K562 (cell line): Measurements from ENCODE around the gene EVL. TPM values are rescaled to one million over a fixed set of nuclear protein-coding genes. Genes with fewer than 3 reads are reported as not detected.

ENCODE experiments used
- ATAC-seq: fragments of 200-7000 bp; cut with Tn5 transposase; 3 replicates; pipeline ENCODE4 v1.9.1; 2020; ENCODE audit warnings: moderate library complexity
- BruUV-seq: library from RNA; stranded (reverse); fragments of 400-500 nt; replicated peaks from 2 replicates; lab custom pipeline; 2021; lab: Mats Ljungman, UMichigan
- CTCF ChIA-PET: fragments of 300-600 bp; formaldehyde crosslinking; extraction: SDS; loops from one replicate; lab custom pipeline; 2021; ENCODE audit warnings: low intra/inter-chr PET ratio; lab: Yijun Ruan, JAX
- POLR2A ChIA-PET: fragments of 300-600, 350-650 bp; sonication (Branson Sonifier 250); formaldehyde crosslinking; extraction: SDS; loops from one replicate; lab custom pipeline; 2021; ENCODE audit warnings: antibody characterized with exemption, inconsistent platforms; lab: Yijun Ruan, JAX
- DNase-seq, 4 experiments: peaks; one replicate each; pipeline versions ENCODE4 v3.0.0 to v3.0.0-alpha.2; 2011 to 2018; ENCODE audit warnings: low spot score in 3 of 4, mixed read lengths in 3 of 4; ENCODE audit errors: extremely low read depth in 1 of 4
- FAIRE-seq: peaks from 2 replicates; lab custom pipeline; 2011; peaks lifted over from hg19 to GRCh38; lab: Jason Lieb, UNC
- H2AFZ ChIP-seq: 2 replicates; pipeline ENCODE4 v1.6.0; 2011; ENCODE audit warnings: low read depth, low read length, control low read depth, inconsistent platforms
- H3K27ac ChIP-seq: fragments of 200-600 bp; 3 replicates; pipeline ENCODE4 v1.8.0; 2011; ENCODE audit warnings: low read depth, mild to moderate bottlenecking, control low read depth, inconsistent platforms, low read length, moderate library complexity, mixed read lengths; ENCODE audit errors: extremely low read depth
- H3K27me3 ChIP-seq, 2 experiments: fragments of 300-600 bp in 1 of 2; 2 replicates in 1 of 2; 3 replicates in 1 of 2; pipeline versions ENCODE4 v1.6.0 to v1.8.0; 2011; ENCODE audit warnings: inconsistent platforms in 2 of 2, low read length in 2 of 2, mild to moderate bottlenecking in 1 of 2, mixed read lengths in 1 of 2, moderate library complexity in 1 of 2; ENCODE audit not compliant: control insufficient read depth in 2 of 2, insufficient read depth in 2 of 2
- H3K36me3 ChIP-seq: fragments of 300-600 bp; 3 replicates; pipeline ENCODE4 v1.8.0; 2011; ENCODE audit warnings: mild to moderate bottlenecking, low read length, inconsistent platforms; ENCODE audit not compliant: control insufficient read depth, insufficient read depth
- H3K4me1 ChIP-seq, 2 experiments: fragments of 200-600 bp in 1 of 2; replicated peaks in 1 of 2; 2 replicates in 1 of 2; 3 replicates in 1 of 2; pipeline versions ENCODE4 v1.5.1 to v1.8.0; 2011; ENCODE audit warnings: inconsistent platforms in 2 of 2, low read length in 2 of 2, mild to moderate bottlenecking in 1 of 2, mixed read lengths in 1 of 2, moderate library complexity in 1 of 2; ENCODE audit not compliant: control insufficient read depth in 2 of 2, insufficient read depth in 2 of 2
- H3K4me2 ChIP-seq: 2 replicates; pipeline ENCODE4 v1.6.1; 2011; ENCODE audit warnings: low read length, control low read depth, inconsistent platforms, mixed read lengths; ENCODE audit not compliant: insufficient read depth
- H3K4me3 ChIP-seq: fragments of 200-600 bp; sonication (generic), shearing (Covaris generic); 2 replicates; pipeline ENCODE4 v1.5.1; 2016; ENCODE audit warnings: control low read depth, inconsistent platforms
- H3K79me2 ChIP-seq: fragments of 200-600 bp; 3 replicates; pipeline ENCODE4 v1.8.0; 2011; ENCODE audit warnings: low read length, inconsistent platforms; ENCODE audit not compliant: control insufficient read depth, insufficient read depth
- H3K9ac ChIP-seq, 2 experiments: 2 replicates each; pipeline versions ENCODE4 v1.6.0 to v1.6.1; 2011; ENCODE audit warnings: low read depth in 2 of 2, low read length in 2 of 2, control low read depth in 1 of 2, inconsistent platforms in 1 of 2, mild to moderate bottlenecking in 1 of 2, mixed read lengths in 1 of 2; ENCODE audit not compliant: insufficient read depth in 1 of 2
- H3K9me1 ChIP-seq: one replicate; pipeline ENCODE4 v1.6.0; 2011; ENCODE audit warnings: inconsistent platforms, mild to moderate bottlenecking, low read length, moderate library complexity; ENCODE audit not compliant: control insufficient read depth, insufficient read depth
- H3K9me3 ChIP-seq: replicated peaks from 2 replicates; pipeline ENCODE4 v1.5.1; 2011; ENCODE audit warnings: low read depth, low read length, inconsistent platforms; ENCODE audit not compliant: control insufficient read depth, insufficient read depth
- H4K20me1 ChIP-seq: replicated peaks from 2 replicates; pipeline ENCODE4 v1.6.1; 2011; ENCODE audit warnings: low read length, inconsistent platforms, mixed read lengths; ENCODE audit not compliant: control insufficient read depth, insufficient read depth
- DEAF1 ChIP-seq: fragments of 450-650 bp; formaldehyde crosslinking; IDR thresholded peaks from 2 replicates; pipeline ENCODE4 v1.4.0; 2020; ENCODE audit warnings: mild to moderate bottlenecking, moderate library complexity
- ERF ChIP-seq: fragments of 450-650 bp; formaldehyde crosslinking; IDR thresholded peaks from 2 replicates; pipeline ENCODE4 v1.4.0; 2020; ENCODE audit warnings: mild to moderate bottlenecking, mixed read lengths
- FOXM1 ChIP-seq, 2 experiments: fragments of 450-650 bp in 1 of 2; sonication (generic) in 1 of 2; formaldehyde crosslinking in 1 of 2; IDR thresholded peaks; 2 replicates each; pipeline versions ENCODE4 v1.6.1 to v1.9.0; 2017 to 2022; ENCODE audit warnings: low read depth in 2 of 2, mild to moderate bottlenecking in 2 of 2, missing genetic modification reagents in 1 of 2, moderate library complexity in 1 of 2
- HNRNPUL1 ChIP-seq: fragments of 200-400 bp; formaldehyde crosslinking; IDR thresholded peaks from 2 replicates; pipeline ENCODE4 v1.6.1; 2017; ENCODE audit warnings: low read length
- KDM1A ChIP-seq, 2 experiments: fragments of 450-650 bp; IDR thresholded peaks; 2 replicates each; pipeline ENCODE4 v1.6.1; 2016; ENCODE audit warnings: mild to moderate bottlenecking in 2 of 2
- KLF16 ChIP-seq: IDR thresholded peaks from 2 replicates; pipeline ENCODE4 v1.6.1; 2016; ENCODE audit warnings: antibody characterized with exemption
- MED1 ChIP-seq: sonication (generic); formaldehyde crosslinking; IDR thresholded peaks from 2 replicates; pipeline ENCODE4 v1.8.1; 2023; ENCODE audit warnings: missing genetic modification reagents, borderline replicate concordance
- MIER1 ChIP-seq: fragments of 450-650 bp; IDR thresholded peaks from 2 replicates; pipeline ENCODE4 v1.6.1; 2016; ENCODE audit warnings: antibody characterized with exemption, mild to moderate bottlenecking, low read depth
- SAFB ChIP-seq: fragments of 200-400 bp; formaldehyde crosslinking; IDR thresholded peaks from 2 replicates; pipeline ENCODE4 v1.6.1; 2017; ENCODE audit warnings: low read depth, low read length, borderline replicate concordance
- SLC30A9 ChIP-seq: fragments of 250-450 bp; sonication (Bioruptor Pico); IDR thresholded peaks from 2 replicates; pipeline ENCODE4 v1.8.0; 2022; ENCODE audit warnings: mild to moderate bottlenecking, moderate library complexity
- SNRNP70 ChIP-seq: fragments of 200-400 bp; formaldehyde crosslinking; optimal IDR thresholded peaks from 2 replicates; pipeline ENCODE3; 2017; ENCODE audit warnings: low read depth, low read length
- SP1 ChIP-seq: sonication (generic); formaldehyde crosslinking; IDR thresholded peaks from 2 replicates; pipeline ENCODE4 v1.8.1; 2022; ENCODE audit warnings: mild to moderate bottlenecking, missing genetic modification reagents
- TAF9B ChIP-seq: fragments of 450-650 bp; IDR thresholded peaks from 2 replicates; pipeline ENCODE4 v1.6.1; 2018; ENCODE audit warnings: mild to moderate bottlenecking; ENCODE audit not compliant: partially characterized antibody
- TBP ChIP-seq: optimal IDR thresholded peaks from 2 replicates; pipeline ENCODE3; 2011; ENCODE audit warnings: low read depth, low read length, improper control_type of control experiment
- TCF15 ChIP-seq: fragments of 250-450 bp; sonication (Bioruptor Pico); IDR thresholded peaks from 2 replicates; pipeline ENCODE4 v1.8.0; 2022; ENCODE audit warnings: moderate library complexity, mild to moderate bottlenecking, inconsistent platforms
- ZC3H4 ChIP-seq: sonication (generic); formaldehyde crosslinking; IDR thresholded peaks from 2 replicates; pipeline ENCODE4 v1.9.0; 2021; ENCODE audit warnings: missing genetic modification reagents, borderline replicate concordance
- ZNF639 ChIP-seq, 2 experiments: fragments of 200-800 bp in 1 of 2; sonication (Bioruptor generic) in 1 of 2; sonication (generic) in 1 of 2; formaldehyde crosslinking in 1 of 2; IDR thresholded peaks in 1 of 2; conservative IDR thresholded peaks in 1 of 2; 2 replicates each; pipeline versions ENCODE4 v1.5.0 to v1.6.1; 2016 to 2020; ENCODE audit warnings: missing compliant biosample characterization in 1 of 2, missing genetic modification characterization in 1 of 2, missing genetic modification reagents in 1 of 2
- WGBS: fragments of 100-300 bp; shearing (Covaris generic); methylation state at CpG from one replicate; pipeline ENCODE4 v1.1.6; 2016; ENCODE audit warnings: low coverage, mixed read lengths; ENCODE audit not compliant: insufficient coverage; ENCODE audit errors: missing lambda C conversion rate; 5-methylcytosine and 5-hydroxymethylcytosine counted together
- in situ Hi-C: fragments of 300-500 bp; cut with MboI; formaldehyde crosslinking; loops from 4 replicates; pipeline ENCODE4 v1.15.0; 2018; ENCODE audit warnings: inconsistent platforms, mixed read lengths
- intact Hi-C: fragments of 100-400 bp; cut with micrococcal nuclease; formaldehyde crosslinking; loops from 2 replicates; pipeline ENCODE4 v1.14.2; 2022
- polyA plus RNA-seq, 8 experiments: library from polyadenylated mRNA; depleted of rRNA in 4 of 8; stranded (reverse) in 5 of 8; unstranded in 3 of 8; fragments of >200 nt; fragmentation: Nextera tagmentation in 2 of 8; fragmentation: Illumina TruSeq in 1 of 8; extraction: Ambion mirVana in 2 of 8; extraction: Trizol in 1 of 8; gene quantifications; 2 replicates each; pipeline versions ENCODE4 v1.2.1 to v1.2.3, GENCODE V29; 2011 to 2014; ENCODE audit warnings: inconsistent platforms in 1 of 8, missing spikeins in 1 of 8
- total RNA-seq, 7 experiments: library from RNA; depleted of rRNA in 6 of 7; stranded (reverse); fragments of >200 nt in 6 of 7; fragmentation: Illumina TruSeq in 2 of 7; extraction: Trizol in 2 of 7; gene quantifications; 2 replicates each; pipeline versions ENCODE4 v1.2.1 to v1.2.3, GENCODE V29; 2011 to 2021; ENCODE audit warnings: low replicate concordance in 1 of 7
- TF ChIP-seq, protein P1 (sequence below): fragments of 450-650 bp; IDR thresholded peaks from one replicate; pipeline ENCODE4 v1.6.1; 2018; ENCODE audit warnings: mild to moderate bottlenecking, moderate library complexity; ENCODE audit not compliant: partially characterized antibody

The EVL gene
- total and polyA plus RNA-seq, 9 of the 15 experiments (the other 6 are each of a cell fraction or from before 2014, with no cell fraction given): 2.9 to 43.4 (median 23.9) TPM

DNA sequence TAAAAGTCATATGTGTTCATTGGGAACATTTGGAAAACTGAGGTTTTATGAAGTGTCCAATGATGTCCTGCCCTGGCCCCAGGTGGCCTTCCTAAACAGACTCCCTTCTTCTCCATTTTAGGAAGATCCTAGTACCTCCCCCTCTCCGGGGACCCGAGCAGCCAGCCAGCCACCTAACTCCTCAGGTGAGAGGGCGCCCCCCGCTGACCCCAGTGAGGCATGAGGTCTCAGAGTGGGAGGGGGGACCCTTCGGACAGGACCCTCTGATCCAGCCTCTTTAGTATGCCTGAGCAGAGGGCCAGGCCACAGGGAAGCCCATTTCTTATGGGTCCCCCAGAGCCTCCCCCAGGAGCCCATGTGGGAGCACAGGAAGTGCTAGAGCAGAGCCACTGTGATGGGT is 70.6 kb downstream of the EVL start (continued):
- TF ChIP-seq TCF15 (CRISPR knock-in tag) (no peak), MED1 (CRISPR knock-in tag) (no peak), ERF (CRISPR knock-in tag) (no peak)
- TF ChIP-seq, protein P1, sequence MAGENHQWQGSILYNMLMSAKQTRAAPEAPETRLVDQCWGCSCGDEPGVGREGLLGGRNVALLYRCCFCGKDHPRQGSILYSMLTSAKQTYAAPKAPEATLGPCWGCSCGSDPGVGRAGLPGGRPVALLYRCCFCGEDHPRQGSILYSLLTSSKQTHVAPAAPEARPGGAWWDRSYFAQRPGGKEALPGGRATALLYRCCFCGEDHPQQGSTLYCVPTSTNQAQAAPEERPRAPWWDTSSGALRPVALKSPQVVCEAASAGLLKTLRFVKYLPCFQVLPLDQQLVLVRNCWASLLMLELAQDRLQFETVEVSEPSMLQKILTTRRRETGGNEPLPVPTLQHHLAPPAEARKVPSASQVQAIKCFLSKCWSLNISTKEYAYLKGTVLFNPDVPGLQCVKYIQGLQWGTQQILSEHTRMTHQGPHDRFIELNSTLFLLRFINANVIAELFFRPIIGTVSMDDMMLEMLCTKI: no peak

- H3K4me2 ChIP-seq: no peak overlapping the region
- peaks cover 9% of the 10 kb centered on the region; the same call in 1 of the 3 replicates for H3K36me3 ChIP-seq
- POLR2A ChIA-PET: no interaction called here
Measured at GRCh38 chr14:100137173-100137572, 72.0 kb downstream of the EVL start.

More at GRCh38 chr14:100137173-100137572, 72.0 kb downstream of the EVL start:
- Histone ChIP-seq H2AFZ (no peak overlapping the region), H3K9me1 (no peaks in the 10 kb centered on the region), H3K4me1 (peaks cover 25 to 46% of the 10 kb centered on the region in 2 experiments), H3K4me3 (no peak overlapping the region), H3K27me3 (no peaks in the 10 kb centered on the region), H3K9me3 (no peaks in the 10 kb centered on the region), H3K79me2 (peaks cover 15% of the 10 kb centered on the region), H3K27ac (no peak overlapping the region), H4K20me1 (no peaks in the 10 kb centered on the region), H3K9ac (no peak overlapping the region; a peak in 1 of 4 replicates)
- ATAC-seq (no peak), FAIRE-seq (no peak), DNase-seq (no peak)
- intact Hi-C loops (no loop called here), in situ Hi-C loops (no loop called here)
- WGBS: 83% methylated on average over 4 of the region's 8 CpGs
- CTCF ChIA-PET: no interaction called here
- TF ChIP-seq SNRNP70: no peak
- no peak for TF ChIP-seq SLC30A9
- no peak for TF ChIP-seq MIER1
- TF ChIP-seq TBP: no peak
- no peak for TF ChIP-seq KLF16
- no peak for TF ChIP-seq ZNF639 (CRISPR knock-in tag; conservative IDR thresholded peaks at IDR 0.05 in 1 of 2, IDR thresholded peaks at IDR 0.05 in 1 of 2)
- TF ChIP-seq HNRNPUL1: no peak
- no peak for TF ChIP-seq FOXM1 (IDR thresholded peaks at IDR 0.05; ENCODE audit: low read depth)
- no peak for TF ChIP-seq FOXM1 (CRISPR knock-in tag; IDR thresholded peaks at IDR 0.05; ENCODE audit: low read depth)
- TF ChIP-seq DEAF1 (CRISPR knock-in tag): no peak
- TF ChIP-seq SAFB: no peak
- TF ChIP-seq SP1 (CRISPR knock-in tag): no peak
- TF ChIP-seq TAF9B: no peak
- TF ChIP-seq ZC3H4: no peak
- no peak for TF ChIP-seq KDM1A (IDR thresholded peaks at IDR 0.05)
- no TSS peak for BruUV-seq
